Right ventricle myocardium superior (tissue), 1 donor: ENCODE data around the gene TYMS. TPM values are rescaled to one million over a fixed set of nuclear protein-coding genes. Genes with fewer than 3 reads are reported as not detected.
A peak's percentile ranks its signal among the peaks of the same experiment; 100 is the strongest.

Source experiments
- ATAC-seq: fragments of 200-7000 bp; cut with Tn5 transposase; one replicate; pipeline ENCODE4 v1.9.1; 2020; ENCODE audit warnings: mild to moderate bottlenecking; ENCODE audit not compliant: poor library complexity
- DNase-seq: peaks from one replicate; pipeline ENCODE4 v3.0.0-alpha.2; 2020
- intact Hi-C: fragments of 100-400 bp; cut with DNase I; formaldehyde crosslinking; loops from one replicate; pipeline ENCODE4 v1.11.2; 2022
- total RNA-seq: library from RNA; stranded (reverse); fragmentation: NEBNext Ultra II Directional; extraction: Animal tissue kit (Norgen Biotek cat#: 25700); gene quantifications from one replicate; pipeline ENCODE4 v1.2.1, GENCODE V29; 2021
- donor health status: DM: no; HTN: yes; CAD: no; lungs with severe emphysema.

The TYMS gene
- total RNA-seq, 1 donor from 2014 or later: 2.7 TPM

GRCh38 chr18:634551-635045, 22.9 kb upstream of the TYMS start:
- intact Hi-C loops: no loop called here
- DNase-seq (no peak), ATAC-seq (no peak)

- intact Hi-C loops: no loop called here
- ATAC-seq (no peak), DNase-seq (no peak)
Measured at GRCh38 chr18:635171-635570, 22.3 kb upstream of the TYMS start.

- intact Hi-C loops: no loop called here
- no peak for ATAC-seq
- no peak for DNase-seq
Measured at GRCh38 chr18:641224-641623, 16.2 kb upstream of the TYMS start.

- no peak for ATAC-seq
- DNase-seq: no peak
- intact Hi-C loops: no loop called here
Measured at GRCh38 chr18:644395-645004, 13.0 kb upstream of the TYMS start.

- intact Hi-C loops: no loop called here
- ATAC-seq (no peak), DNase-seq (no peak)
Measured at GRCh38 chr18:647304-647703, 10.1 kb upstream of the TYMS start.

GRCh38 chr18:649341-649740, 8.1 kb upstream of the TYMS start:
- intact Hi-C loops: no loop called here
- ATAC-seq: no peak
- DNase-seq: no peak

- intact Hi-C loops: no loop called here
- DNase-seq: no peak
- no peak for ATAC-seq
Measured at GRCh38 chr18:650428-650858, 7.0 kb upstream of the TYMS start.

GRCh38 chr18:652131-652530, 5.3 kb upstream of the TYMS start:
- intact Hi-C loops: no loop called here
- ATAC-seq (no peak), DNase-seq (no peak)

GRCh38 chr18:653512-653911, 3.9 kb upstream of the TYMS start:
- intact Hi-C loops: no loop called here
- no peak for DNase-seq
- no peak for ATAC-seq

- intact Hi-C loops: no loop called here
- no peak for DNase-seq
- no peak for ATAC-seq
Measured at GRCh38 chr18:654601-655000, 2.9 kb upstream of the TYMS start.

GRCh38 chr18:655445-655844, 2.0 kb upstream of the TYMS start:
- DNase-seq (no peak), ATAC-seq (no peak)
- intact Hi-C loops: no loop called here

- DNase-seq (peak; percentile 88), ATAC-seq (peak; percentile 95)
- intact Hi-C loops: no loop called here
Measured at GRCh38 chr18:658001-658946, 821 bp downstream of the TYMS start.

- ATAC-seq (no peak), DNase-seq (no peak)
- intact Hi-C loops: no loop called here
Measured at GRCh38 chr18:658947-659533, 1.6 kb downstream of the TYMS start.

- no peak for DNase-seq
- no peak for ATAC-seq
- intact Hi-C loops: no loop called here
Measured at GRCh38 chr18:659597-659996, 2.1 kb downstream of the TYMS start.

- intact Hi-C loops: no loop called here
- ATAC-seq: no peak
- no peak for DNase-seq
Measured at GRCh38 chr18:662197-662596, 4.7 kb downstream of the TYMS start.

- intact Hi-C loops: no loop called here
- no peak for DNase-seq
- ATAC-seq: peak; percentile 43
Measured at GRCh38 chr18:666177-666576, 8.7 kb downstream of the TYMS start.

- ATAC-seq (no peak), DNase-seq (no peak)
- intact Hi-C loops: no loop called here
Measured at GRCh38 chr18:666628-667027, 9.2 kb downstream of the TYMS start.

GRCh38 chr18:668260-668659, 10.8 kb downstream of the TYMS start:
- DNase-seq (no peak), ATAC-seq (no peak)
- intact Hi-C loops: no loop called here

- intact Hi-C loops: no loop called here
- no peak for DNase-seq
- no peak for ATAC-seq
Measured at GRCh38 chr18:669077-669476, 11.6 kb downstream of the TYMS start.

GRCh38 chr18:670522-670921, 13.1 kb downstream of the TYMS start:
- no peak for ATAC-seq
- DNase-seq: no peak
- intact Hi-C loops: no loop called here
